NCI-H1694 treated with DMSO at 0.1 percent for 48 hours (cell line): ENCODE results near the gene RASGRP2.

Source experiments
- DNase-seq: peaks from one replicate; lab custom pipeline; 2025; lab: John Stamatoyannopoulos, UW

The RASGRP2 gene

GRCh38 chr11:64694821-64695365 is 49.0 kb downstream of the RASGRP2 start:
- peak; percentile 21 for DNase-seq

- no peak for DNase-seq
Measured at GRCh38 chr11:64694026-64694755, 49.8 kb downstream of the RASGRP2 start.

- DNase-seq: no peak
Measured at GRCh38 chr11:64692764-64693331, 51.1 kb downstream of the RASGRP2 start.

- no peak for DNase-seq
Measured at GRCh38 chr11:64691543-64691942, 52.4 kb downstream of the RASGRP2 start.

- DNase-seq: no peak
Measured at GRCh38 chr11:64690235-64690634, 53.7 kb downstream of the RASGRP2 start.

GRCh38 chr11:64688534-64688982 is 55.4 kb downstream of the RASGRP2 start:
- peak; percentile 89 for DNase-seq

GRCh38 chr11:64687643-64688533 is 56.1 kb downstream of the RASGRP2 start:
- DNase-seq: no peak

GRCh38 chr11:64687204-64687603 is 56.7 kb downstream of the RASGRP2 start:
- DNase-seq: peak; percentile 67

- no peak for DNase-seq
Measured at GRCh38 chr11:64686466-64687170, 57.3 kb downstream of the RASGRP2 start.

GRCh38 chr11:64685536-64685935 is 58.4 kb downstream of the RASGRP2 start:
- no peak for DNase-seq

GRCh38 chr11:64684357-64684756 is 59.6 kb downstream of the RASGRP2 start:
- DNase-seq: no peak

GRCh38 chr11:64681171-64681570 is 62.8 kb downstream of the RASGRP2 start:
- DNase-seq: no peak

GRCh38 chr11:64679846-64680245 is 64.1 kb downstream of the RASGRP2 start:
- DNase-seq: no peak

GRCh38 chr11:64677441-64678023 is 66.4 kb downstream of the RASGRP2 start:
- DNase-seq: no peak
